RKO (cell line): Measurements from ENCODE around the gene SRRD.
A peak's percentile ranks its signal among the peaks of the same experiment; 100 is the strongest.
"Not testable (repeated sequence)": the region's sequence is repeated elsewhere in the genome, so short reads cannot be mapped to it uniquely, and the experiment has no call there.

ENCODE experiments used
- DNase-seq: peaks from one replicate; pipeline ENCODE4 v3.0.0-alpha.2; 2016; ENCODE audit warnings: low spot score

Gene SRRD

DNA sequence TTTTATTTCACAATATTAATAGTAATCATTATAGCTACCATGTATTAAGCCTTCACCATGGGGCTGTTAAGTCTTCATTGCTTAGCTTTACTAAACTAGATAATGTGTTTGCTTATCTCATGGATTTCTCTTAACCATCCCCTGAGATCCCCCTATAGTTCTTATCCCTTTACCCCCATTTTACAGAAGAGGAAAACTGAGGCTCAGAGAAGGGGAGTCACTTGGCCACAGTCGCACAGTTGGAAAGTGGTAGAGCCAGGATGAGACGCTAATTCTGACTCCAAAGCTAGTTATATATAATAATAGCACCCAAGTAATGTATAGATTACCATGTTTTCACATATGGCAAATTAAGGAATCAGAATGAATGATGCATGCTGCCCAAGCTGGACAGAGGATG is 38.3 kb downstream of the SRRD start:
- no peak for DNase-seq

DNA sequence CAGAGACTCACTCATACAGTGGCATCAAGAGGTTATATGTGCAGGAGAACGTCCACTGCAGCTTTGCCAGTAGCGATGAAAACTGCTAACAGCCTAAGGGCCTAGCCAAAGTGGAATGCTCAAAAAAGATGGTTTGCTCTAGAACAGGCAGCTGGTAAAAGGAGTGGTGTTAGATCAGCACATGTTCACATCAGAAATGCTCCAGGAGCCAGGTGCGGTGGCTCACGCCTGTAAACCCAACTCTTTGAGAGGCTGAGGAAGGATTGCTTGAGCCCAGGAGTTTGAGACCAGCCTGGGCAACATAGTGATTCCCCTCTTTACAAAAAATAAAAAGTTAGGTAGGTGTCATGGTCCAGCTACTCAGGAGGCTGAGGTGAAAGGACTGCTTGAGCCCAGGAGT is 38.9 kb downstream of the SRRD start:
- DNase-seq, result no peak

DNA sequence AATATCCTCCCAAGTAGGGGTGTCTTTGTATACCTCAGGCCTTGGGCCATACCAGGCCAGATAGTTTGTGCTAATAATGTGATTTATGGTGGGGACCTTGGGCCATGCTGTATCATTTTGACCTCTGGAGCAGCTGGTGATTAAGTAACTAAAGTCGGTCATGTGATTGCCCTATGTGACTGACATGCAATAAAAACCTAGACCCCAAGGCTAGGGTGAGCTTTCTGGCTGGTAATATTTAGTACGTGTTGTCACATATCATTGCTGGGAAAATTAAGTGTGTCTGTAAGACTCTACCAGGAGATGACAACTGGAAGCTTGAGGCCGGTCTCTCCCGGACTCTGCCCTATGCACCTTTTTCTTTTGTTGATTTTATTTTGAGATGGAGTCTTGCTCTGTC is 41.2 kb downstream of the SRRD start:
- no peak for DNase-seq

DNA sequence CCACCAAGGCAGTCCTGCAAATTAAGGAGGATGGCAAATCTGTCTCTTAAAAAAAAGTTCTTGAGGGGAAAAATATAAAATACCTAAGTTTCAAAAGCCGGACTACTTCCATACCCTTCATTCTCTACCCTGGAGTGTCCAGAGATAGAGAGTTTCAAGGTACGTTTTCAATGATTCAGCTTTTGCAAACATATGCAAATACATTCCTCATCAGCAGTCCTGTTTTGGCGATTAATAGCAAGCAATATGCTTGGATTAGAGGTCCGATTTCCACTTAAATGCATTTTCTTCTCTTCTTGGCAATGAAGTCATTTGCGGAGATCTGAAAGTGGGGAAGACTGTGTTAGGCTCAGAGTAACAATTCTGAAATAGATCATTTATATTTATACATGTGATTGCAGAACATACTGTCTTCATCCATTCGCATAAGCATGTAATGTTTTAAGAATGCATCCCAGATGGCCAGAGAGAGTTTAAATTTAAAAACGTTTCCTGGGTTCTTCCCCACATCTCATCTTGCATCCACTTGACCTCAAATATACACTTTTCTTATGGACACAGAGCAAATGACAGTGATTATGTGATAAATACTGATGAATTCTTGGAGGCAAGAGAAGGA is 42.4 kb downstream of the SRRD start:
- DNase-seq, result no peak

DNA sequence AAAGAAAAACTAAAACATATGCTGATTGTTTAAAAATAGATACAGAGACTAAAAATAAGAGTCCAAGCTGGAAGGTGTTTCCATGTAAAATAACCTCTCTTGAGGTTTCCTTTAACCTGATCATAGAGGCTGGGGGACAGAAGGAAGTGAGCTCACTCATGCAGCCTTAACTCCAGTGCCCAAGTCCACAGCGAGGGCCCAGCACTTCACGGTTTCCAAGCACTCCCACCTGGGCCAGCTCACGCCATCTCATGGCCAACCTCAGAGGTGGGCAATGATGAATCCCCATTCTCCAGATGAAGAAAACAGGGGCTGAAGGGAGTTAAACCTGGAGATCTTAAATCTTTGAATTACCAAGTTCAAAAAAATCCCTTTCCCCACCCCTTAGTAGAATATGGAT is 43.5 kb downstream of the SRRD start:
- DNase-seq, result no peak

DNA sequence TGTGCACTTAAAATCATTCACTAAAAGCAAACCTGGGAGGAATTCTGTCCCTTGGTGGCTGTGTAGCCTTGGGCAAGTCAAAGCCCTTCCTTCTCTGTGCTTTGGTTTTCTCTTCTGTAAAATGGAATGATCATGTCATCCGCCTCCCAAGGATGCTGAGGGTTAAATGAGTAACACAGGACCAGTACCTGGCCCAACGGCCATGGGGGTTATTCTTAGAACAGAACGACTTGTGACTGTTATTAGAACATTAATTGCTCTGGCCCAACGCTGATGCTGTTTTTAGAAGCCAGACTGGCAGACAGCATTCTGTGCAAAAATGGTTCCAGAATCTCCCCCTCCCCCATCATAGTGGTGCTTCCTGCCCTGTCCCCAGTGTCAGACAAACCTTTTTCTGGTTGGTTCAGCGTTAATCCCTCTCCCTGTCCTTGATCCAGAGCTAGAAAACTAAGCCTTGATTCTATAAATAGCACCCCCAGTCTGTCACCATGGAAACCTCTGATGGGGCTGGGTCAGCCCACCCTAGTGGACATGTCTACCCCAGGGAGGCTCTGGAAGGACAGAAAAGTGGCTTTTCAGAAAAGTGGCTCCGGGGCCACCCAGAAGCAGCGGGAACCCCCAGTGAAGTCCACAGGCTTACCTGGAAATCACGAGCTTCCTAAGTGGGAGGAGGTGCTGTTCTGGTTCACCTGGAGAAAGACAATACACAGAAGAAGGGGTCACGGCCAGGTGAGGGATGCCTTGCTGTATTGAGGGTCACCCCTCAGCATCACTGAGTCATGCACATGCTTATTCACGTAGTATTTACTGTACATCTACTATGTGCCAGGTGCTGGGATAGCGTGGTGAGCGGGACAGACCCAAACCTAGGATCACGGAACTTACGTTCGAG is 44.1 kb downstream of the SRRD start:
- no peak for DNase-seq

DNA sequence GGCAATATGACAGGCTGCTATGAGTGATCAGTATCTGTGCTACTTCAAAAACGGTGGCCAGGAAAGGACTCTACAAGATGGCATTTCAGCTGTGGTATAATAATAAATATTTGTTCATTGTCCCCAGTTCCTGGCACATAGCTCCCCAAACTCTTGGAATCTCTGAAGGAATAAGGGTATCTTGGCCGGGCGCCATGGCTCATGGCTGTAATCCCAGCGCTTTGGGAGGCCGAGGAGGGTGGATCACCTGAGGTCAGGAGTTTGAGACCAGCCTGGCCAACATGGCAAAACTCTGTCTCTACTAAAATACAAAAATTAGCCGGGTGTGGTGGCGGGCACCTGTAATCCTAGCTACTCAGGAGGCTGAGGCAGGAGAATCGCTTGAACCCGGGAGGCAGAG is 44.8 kb downstream of the SRRD start:
- DNase-seq, result not testable (repeated sequence)

DNA sequence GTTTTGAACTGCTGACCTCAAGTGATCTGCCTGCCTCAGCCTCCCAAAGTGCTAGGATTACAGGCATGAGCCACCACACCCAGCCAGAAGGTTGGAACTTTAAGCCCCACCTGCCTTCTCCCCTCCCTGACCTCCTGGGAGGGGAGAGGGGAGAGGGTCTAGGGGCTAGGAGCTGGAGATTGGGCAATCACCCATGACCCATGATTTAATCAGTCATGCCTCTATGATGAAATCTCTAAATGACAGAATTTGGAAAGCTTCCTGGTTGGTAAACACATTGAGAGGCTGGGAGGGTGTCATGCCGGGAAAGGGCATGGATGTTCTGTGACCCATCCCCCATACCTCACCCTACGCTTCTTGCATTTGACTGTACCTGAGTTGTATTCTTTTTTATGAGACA is 45.7 kb downstream of the SRRD start:
- no peak for DNase-seq

DNA sequence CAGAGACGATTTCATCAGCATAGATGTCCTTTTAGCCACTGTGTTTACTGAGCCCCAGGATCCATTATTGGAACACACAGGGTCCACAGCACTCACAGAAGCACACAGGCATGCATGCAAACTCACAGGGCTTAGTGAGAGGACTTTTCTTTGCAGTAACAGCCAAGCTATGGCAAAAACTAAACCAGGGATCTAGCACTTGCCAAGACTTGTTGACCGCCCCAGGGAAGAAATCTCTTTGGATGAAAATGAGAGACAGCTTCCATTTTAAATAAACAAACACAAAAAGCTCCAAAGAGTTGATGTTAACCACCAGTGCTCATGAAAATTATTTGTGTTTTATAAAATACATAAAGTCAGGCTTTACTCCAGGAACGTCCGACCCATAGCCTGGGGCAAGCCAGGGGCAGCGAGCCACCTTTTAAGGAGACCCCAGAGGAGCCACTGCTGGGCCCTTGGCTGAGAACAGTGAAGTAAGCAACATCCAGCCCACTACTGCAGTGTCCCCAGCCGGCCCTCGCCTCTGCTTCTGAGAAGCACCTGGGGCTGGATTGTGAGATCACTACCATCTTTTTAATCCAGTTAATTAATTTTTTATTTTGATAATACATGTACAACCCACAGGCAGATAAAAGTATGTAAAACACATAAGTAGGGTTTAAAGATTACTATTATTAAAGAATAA is 50.6 kb downstream of the SRRD start:
- DNase-seq, result no peak

DNA sequence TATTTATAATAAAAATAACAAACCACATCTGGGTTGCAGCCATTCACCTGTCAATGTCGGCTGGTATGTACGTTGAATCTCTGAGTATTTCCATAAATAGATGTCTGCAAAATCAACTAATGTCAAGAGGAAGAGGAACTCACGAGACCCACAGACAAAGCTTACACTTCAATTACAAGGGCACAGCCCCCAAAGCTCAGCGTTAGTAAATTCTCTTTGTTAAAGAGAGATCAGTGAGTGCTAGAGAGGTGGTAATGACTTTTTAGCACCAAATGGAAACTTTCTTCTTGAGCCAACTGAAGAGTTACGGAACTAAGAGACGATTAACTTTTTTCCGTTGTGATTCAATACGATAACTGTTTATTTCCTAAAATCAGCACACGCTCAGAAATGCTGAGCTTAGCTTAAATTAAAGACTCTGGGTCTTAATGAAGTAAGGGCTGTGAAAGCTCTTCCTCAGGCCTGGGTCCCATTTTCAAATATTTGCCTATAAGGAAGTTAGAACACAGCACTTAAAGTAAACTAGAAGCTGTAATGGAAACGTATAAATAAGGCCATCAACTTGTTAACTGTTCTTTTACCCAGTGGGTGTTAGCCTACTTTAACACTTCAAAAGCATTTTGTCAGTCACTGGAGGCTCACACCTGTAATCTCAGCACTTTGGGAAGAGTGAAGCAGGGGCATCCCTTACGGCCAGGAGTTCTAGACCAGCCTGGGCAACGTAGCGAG is 51.4 kb downstream of the SRRD start:
- DNase-seq, result no peak

DNA sequence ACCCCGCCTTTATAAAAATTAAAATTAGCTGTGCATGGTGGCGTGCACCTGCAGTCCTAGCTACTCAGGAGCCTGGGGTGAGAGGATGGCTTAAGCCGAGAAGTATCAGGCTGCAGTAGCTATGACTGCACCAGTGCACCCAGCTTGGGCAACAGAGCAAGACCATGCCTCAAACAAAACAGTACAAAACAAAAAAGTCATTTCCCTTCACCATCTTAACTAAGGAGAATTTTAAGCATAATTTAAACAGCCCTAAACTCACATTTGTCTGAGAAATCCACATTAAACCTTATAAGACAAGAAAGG is 51.9 kb downstream of the SRRD start:
- DNase-seq, result no peak

DNA sequence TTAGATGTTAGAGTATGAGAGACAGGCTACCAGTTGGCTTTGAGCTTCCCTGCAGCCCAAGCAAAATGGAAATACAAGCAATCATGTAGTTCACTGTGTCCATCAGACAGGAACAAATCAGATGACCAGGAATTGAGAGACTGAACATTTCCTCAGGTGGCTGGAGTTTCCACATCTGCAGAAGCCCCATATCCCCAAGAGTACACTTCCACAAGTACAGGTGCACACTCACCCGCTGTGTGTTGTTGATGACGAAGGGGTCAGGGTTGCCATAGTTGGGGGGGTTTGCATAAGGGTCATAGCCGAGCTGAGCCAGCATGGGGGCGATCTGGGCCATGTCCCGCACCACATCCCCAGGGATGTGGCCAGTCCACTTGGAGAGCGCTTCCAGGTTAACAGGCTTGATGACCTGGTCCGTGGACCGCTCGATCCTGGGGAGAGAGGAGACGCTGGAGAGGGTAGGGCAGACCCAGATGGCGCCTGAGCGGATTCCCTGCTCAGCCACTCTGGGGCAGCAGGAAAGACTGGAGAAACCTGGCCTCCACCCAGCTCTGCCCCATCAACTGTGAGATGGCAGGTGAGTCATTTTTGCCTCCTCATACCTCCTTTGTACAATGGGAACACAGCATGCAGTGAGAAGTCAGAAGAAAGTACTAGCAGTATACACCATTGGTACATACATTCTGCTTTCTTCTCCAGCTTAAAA is 52.5 kb downstream of the SRRD start:
- peak; percentile 39 for DNase-seq

DNA sequence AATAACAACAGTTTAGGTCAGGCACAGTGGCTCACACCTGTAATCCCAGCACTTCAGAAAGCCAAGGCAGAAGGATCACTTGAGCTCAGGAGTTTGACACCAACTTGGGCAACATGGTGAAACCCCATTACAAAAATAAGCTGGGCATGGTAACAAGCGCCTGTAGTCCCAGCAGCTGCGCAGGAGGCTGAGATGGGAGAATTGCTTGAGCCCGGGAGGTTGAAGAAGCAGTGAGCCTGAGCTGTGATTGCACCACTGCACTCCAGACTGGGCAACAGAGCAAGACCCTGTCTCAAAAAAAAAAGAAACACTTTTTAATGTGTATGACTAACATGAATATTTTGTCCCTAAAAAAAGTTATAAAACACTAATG is 53.1 kb downstream of the SRRD start:
- DNase-seq, result no peak

DNA sequence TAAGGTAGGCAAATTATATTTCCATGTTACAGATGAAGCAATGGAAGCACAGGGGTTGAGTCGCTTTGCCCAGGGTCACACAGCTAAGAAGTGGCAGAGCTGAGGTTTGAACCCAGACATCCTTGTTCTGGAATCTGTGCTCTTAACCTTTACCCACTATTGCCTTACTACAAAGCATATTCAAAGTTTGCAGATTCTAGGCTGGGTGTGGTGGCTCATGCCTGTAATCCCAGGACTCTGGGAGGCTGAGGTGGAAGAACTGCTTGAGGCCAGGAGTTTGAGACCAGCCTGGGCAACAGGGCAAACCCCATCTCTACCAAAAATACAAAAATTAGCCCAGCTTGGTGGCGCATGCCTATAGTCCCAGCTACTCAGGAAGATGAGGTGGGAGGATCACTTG is 56.4 kb downstream of the SRRD start:
- no peak for DNase-seq

DNA sequence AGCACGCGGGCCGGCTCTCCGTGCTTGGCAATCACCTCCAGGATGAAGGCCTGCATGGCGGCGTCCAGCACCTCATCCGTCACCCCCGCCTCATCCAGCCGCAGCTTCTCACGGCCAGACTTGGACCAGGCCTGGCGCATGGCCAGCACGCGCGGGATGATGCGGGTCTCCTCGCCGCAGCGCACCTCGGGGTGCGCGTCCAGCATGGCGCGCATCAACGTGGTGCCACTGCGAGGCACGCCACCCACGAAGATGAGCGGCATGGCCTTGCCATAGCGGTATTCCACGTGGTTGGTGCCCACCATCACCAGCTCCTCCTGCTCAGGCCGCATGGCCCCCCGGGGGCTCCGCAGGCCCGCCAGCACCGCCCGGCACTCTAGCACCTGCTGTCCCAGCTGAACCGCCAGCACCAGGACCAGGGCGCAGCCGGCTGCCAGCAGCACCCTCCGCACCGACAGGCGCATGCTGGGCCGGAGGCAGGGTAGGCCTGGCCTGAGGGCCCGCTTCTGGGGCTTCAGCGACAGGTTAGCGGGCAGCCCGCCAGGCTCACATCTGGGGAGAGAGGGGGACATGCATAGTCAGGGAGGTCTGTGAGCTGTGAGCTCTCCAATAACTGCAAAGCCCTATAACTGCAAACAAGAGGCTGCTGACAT is 57.6 kb downstream of the SRRD start:
- DNase-seq, result no peak

DNA sequence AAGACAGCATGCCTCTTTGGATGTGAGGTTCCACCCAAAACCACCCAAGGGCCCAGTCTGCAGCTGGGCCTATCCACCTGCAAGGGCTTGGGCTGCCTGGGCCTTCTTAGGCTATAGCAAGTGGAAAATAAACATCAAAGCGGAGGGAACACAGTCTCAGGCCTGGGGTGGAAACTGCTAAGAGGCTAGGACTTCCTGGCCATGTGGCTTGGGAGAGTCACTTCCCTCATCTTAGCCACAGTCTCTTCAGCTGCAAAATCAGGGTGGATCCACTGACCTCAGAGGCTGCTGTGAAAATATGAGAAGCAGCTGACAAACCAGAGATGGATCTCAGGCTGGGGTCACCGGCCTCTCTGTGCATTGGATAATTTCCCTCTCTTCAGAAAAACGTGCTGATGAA is 59.2 kb downstream of the SRRD start:
- DNase-seq, result no peak
